Gastroesophageal sphincter (tissue), 4 donors: ENCODE results near the gene F2RL3. TPM values are rescaled to one million over a fixed set of nuclear protein-coding genes. Genes with fewer than 3 reads are reported as not detected.

ENCODE experiments used
- ATAC-seq: fragments of 150-250 bp; one replicate; pipeline ENCODE4 v1.9.1; 2016; ENCODE audit warnings: mild to moderate bottlenecking, moderate library complexity
- H3K27ac ChIP-seq, 4 donors: fragments of 200-600 bp; sonication (generic) in 3 of 4; 1 replicate in 3 of 4; 2 replicates in 1 of 4; pipeline ENCODE4 v1.5.1; 2016 to 2019
- H3K27me3 ChIP-seq: fragments of 200-600 bp; sonication (generic); one replicate; pipeline ENCODE4 v1.5.1; 2019
- H3K36me3 ChIP-seq, 2 donors: fragments of 200-600 bp; sonication (generic); one replicate each; pipeline ENCODE4 v1.5.1; 2019; ENCODE audit warnings: control low read depth in 1 of 2
- H3K4me1 ChIP-seq, 3 donors: fragments of 200-600 bp; sonication (generic); 1 replicate in 2 of 3; 2 replicates in 1 of 3; pipeline ENCODE4 v1.5.1; 2016 to 2019; ENCODE audit warnings: control low read depth in 2 of 3
- H3K4me3 ChIP-seq, 2 donors: fragments of 200-600 bp; sonication (generic); one replicate each; pipeline ENCODE4 v1.5.1; 2019; ENCODE audit warnings: mild to moderate bottlenecking in 1 of 2, moderate library complexity in 1 of 2
- H3K9me3 ChIP-seq, 3 donors: fragments of 200-600 bp; sonication (generic); one replicate each; pipeline ENCODE4 v1.5.1; 2017 to 2019; ENCODE audit warnings: control low read depth in 2 of 3
- EP300 ChIP-seq: sonication (generic); formaldehyde crosslinking; IDR thresholded peaks from one replicate; pipeline ENCODE4 v1.6.1; 2017; ENCODE audit warnings: antibody characterized with exemption, mild to moderate bottlenecking
- POLR2A ChIP-seq, 2 donors: fragments of 450-650 bp; IDR thresholded peaks; one replicate each; pipeline ENCODE4 v1.6.1; 2017; ENCODE audit warnings: antibody characterized with exemption in 2 of 2, mild to moderate bottlenecking in 2 of 2, moderate library complexity in 1 of 2
- POLR2AphosphoS5 ChIP-seq: sonication (generic); formaldehyde crosslinking; IDR thresholded peaks from one replicate; pipeline ENCODE4 v1.6.1; 2017; ENCODE audit warnings: antibody characterized with exemption
- WGBS, 2 donors: methylation state at CpG; one replicate each; pipeline ENCODE4 v1.1.5; 2018; ENCODE audit warnings: low coverage in 1 of 2; 5-methylcytosine and 5-hydroxymethylcytosine counted together
- total RNA-seq, 4 donors: library from RNA; depleted of rRNA; stranded (reverse); fragments of >200 nt; gene quantifications; one replicate each; pipeline ENCODE4 v1.1.0, GENCODE V29; 2016
- TF ChIP-seq, protein P1 (sequence below), 4 experiments: fragments of 200-600 bp in 2 of 4; fragments of 450-650 bp in 2 of 4; sonication (generic) in 1 of 4; IDR thresholded peaks; one replicate each; pipeline ENCODE4 v1.5.1; 2017 to 2019; ENCODE audit warnings: antibody characterized with exemption in 4 of 4, mild to moderate bottlenecking in 2 of 4, moderate library complexity in 2 of 4

F2RL3 gene
- total RNA-seq, 4 donors from 2014 or later: 2.3 to 5.1 (median 2.7) TPM

DNA sequence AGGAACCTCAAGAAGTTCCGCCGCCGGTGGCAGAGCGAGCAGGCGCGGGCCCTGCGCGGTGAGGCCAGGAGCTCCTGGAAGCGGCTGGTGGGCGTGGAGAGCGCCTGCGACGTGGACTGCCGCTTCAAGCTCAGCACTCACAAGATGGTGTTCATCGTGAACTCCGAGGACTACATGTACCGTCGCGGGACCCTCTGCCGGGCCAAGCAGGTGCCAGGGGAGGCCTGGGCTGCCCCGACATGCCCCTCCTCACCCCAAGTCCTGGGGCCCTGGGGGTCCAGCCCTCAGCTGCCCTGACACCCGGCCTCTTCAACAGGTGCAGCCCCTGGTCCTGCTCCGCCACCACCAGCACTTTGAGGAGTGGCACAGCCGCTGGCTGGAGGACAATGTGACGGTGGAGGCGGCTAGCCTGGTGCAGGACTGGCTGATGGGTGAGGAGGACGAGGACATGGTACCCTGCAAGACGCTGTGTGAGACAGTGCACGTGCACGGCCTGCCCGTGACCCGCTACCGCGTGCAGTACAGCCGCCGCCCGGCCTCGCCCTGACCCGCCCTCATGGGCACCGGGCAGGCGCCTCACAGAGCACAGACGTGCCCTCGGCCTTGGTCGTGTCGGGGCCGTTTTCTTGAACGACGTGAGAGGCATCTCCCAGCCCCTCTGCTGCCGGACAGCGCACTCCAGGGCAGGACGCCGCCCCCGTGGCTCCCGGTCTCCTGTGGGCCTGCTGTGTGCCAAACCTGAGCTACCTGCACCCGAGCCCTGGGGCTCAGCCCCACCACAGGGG is 10.4 kb upstream of the F2RL3 start:
- TF ChIP-seq, protein P1, sequence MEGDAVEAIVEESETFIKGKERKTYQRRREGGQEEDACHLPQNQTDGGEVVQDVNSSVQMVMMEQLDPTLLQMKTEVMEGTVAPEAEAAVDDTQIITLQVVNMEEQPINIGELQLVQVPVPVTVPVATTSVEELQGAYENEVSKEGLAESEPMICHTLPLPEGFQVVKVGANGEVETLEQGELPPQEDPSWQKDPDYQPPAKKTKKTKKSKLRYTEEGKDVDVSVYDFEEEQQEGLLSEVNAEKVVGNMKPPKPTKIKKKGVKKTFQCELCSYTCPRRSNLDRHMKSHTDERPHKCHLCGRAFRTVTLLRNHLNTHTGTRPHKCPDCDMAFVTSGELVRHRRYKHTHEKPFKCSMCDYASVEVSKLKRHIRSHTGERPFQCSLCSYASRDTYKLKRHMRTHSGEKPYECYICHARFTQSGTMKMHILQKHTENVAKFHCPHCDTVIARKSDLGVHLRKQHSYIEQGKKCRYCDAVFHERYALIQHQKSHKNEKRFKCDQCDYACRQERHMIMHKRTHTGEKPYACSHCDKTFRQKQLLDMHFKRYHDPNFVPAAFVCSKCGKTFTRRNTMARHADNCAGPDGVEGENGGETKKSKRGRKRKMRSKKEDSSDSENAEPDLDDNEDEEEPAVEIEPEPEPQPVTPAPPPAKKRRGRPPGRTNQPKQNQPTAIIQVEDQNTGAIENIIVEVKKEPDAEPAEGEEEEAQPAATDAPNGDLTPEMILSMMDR (IDR thresholded peaks at IDR 0.05): no peak
- TF ChIP-seq POLR2AphosphoS5 (no peak), EP300 (no peak), POLR2A (IDR thresholded peaks at IDR 0.05) (no peak)
- Histone ChIP-seq H3K4me3 (no peak overlapping the region), H3K4me1 (peaks cover 0 to 6% (median 0%) of the 10 kb centered on the region in 3 donors), H3K27me3 (no peaks in the 10 kb centered on the region), H3K9me3 (peaks cover 0 to 24% (median 0%) of the 10 kb centered on the region in 3 donors), H3K27ac (no peak overlapping the region), H3K36me3 (peaks cover 0 to 59% of the 10 kb centered on the region in 2 donors)
- 94% methylated on average over 17 of the region's 55 CpGs; no CpG with 5 or more reads in 1 of the 2 donors for WGBS, 2 donors
- no peak for ATAC-seq

DNA sequence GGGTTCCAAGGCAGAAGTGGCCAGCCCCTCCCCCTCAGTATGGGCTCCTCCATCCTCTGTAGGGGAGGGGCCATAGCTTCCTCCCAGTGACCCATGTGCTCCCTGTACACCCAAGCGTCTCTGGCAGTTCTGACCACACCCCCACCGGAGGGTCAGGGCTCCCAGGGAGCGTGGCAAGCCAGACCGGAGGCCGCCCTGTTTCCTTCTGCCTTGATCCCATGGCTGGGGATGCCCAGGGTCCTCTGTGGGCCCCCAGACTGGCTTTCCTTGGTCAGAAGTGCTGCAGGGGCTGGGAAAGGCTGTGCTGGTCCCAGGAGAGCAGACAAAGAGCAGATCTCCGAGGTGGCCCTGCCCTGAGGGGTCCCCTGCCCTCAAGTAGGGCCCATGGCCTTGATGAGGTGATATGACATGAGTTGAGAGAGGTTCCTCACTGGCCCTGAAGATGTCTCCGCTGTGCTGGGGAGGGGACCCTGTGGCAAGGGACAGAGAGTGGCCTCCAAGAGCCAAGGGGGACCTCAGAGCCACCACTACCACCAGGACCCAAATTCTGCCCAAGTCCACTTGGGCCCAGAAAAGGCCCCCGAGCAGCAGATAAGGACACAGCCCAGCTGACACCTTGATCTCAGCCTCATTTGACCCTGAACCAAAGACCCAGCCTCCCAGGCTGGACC is 7.8 kb upstream of the F2RL3 start:
- H3K4me3 ChIP-seq: no peak overlapping the region
- no peaks in the 10 kb centered on the region for H3K4me1 ChIP-seq
- no CpG with 5 or more reads among the region's 8 CpGs for WGBS, 2 donors
- H3K27ac ChIP-seq: peak overlapping the region in 1 of 4 donors; percentile 5
- no peak for TF ChIP-seq POLR2A (IDR thresholded peaks at IDR 0.05)
- TF ChIP-seq POLR2AphosphoS5: no peak
- TF ChIP-seq, protein P1 (IDR thresholded peaks at IDR 0.05): no peak
- no peak for TF ChIP-seq EP300
- H3K36me3 ChIP-seq: peaks cover 0 to 50% of the 10 kb centered on the region in 2 donors
- ATAC-seq: no peak
- peaks cover 11% of the 10 kb centered on the region for H3K27me3 ChIP-seq
- H3K9me3 ChIP-seq: peaks cover 0 to 24% (median 0%) of the 10 kb centered on the region in 3 donors

DNA sequence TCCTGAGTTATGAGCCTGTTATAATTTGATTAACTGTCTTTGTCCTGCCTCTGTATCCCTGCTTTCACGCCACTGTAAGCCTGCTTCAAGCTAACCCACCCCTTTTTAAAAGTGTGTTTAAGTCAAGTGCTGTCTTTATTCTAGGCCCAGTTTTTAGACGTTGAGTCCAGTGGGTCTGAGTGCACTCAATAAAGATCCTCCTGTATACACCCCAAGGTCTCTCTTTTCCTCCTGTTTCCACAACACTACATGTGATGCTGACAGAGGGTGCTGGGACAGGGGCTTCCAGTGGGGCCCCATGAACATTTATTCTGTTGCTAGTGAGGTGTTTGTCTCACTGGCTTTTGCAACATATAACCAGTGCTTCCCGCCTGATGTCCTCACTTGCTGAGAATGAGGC is 6.7 kb upstream of the F2RL3 start:
- Histone ChIP-seq H3K27me3 (peaks cover 15% of the 10 kb centered on the region), H3K4me3 (no peak overlapping the region), H3K4me1 (no peaks in the 10 kb centered on the region), H3K9me3 (peaks cover 0 to 24% (median 0%) of the 10 kb centered on the region in 3 donors), H3K36me3 (peaks cover 0 to 39% of the 10 kb centered on the region in 2 donors), H3K27ac (no peak overlapping the region)
- WGBS, 2 donors: 86% methylated on average over 2 of the region's 3 CpGs; no CpG with 5 or more reads in 1 of the 2 donors
- TF ChIP-seq, protein P1 (IDR thresholded peaks at IDR 0.05): no peak
- no peak for TF ChIP-seq EP300
- TF ChIP-seq POLR2A (IDR thresholded peaks at IDR 0.05): no peak
- TF ChIP-seq POLR2AphosphoS5: no peak
- no peak for ATAC-seq

DNA sequence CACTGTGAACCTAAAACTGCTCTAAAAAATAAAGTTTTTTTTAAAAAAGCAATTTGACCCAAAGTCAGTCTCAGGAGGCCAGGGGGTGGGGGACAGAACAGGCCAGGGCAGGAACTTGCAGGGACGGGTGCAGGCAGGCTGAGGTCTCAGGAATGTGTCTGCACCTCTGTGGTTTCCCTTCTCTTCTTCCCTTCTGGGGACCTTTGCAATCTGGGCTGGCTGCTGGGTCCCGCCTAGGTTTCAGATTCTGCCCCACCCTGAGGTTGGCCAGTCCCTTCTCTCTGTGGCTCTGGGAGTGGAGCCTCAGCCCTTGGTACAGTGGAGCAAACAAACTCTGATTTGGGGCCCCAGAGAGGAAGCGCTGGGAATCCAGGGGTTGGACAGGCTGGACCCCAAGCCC is 5.3 kb upstream of the F2RL3 start:
- H3K4me1 ChIP-seq: peaks cover 0 to 2% (median 0%) of the 10 kb centered on the region in 3 donors
- H3K36me3 ChIP-seq: peaks cover 0 to 25% of the 10 kb centered on the region in 2 donors
- H3K27me3 ChIP-seq: peaks cover 29% of the 10 kb centered on the region
- TF ChIP-seq POLR2AphosphoS5 (no peak), EP300 (no peak), POLR2A (IDR thresholded peaks at IDR 0.05) (no peak)
- TF ChIP-seq, protein P1 (IDR thresholded peaks at IDR 0.05): no peak
- WGBS, 2 donors: 73 to 100% methylated on average over 1 to 2 of the region's 3 CpGs
- H3K27ac ChIP-seq: no peak overlapping the region
- peaks cover 0 to 24% (median 0%) of the 10 kb centered on the region in 3 donors for H3K9me3 ChIP-seq
- no peak overlapping the region for H3K4me3 ChIP-seq
- ATAC-seq: no peak
